CD14-positive monocyte (primary cell): ENCODE measurements around the gene CAVIN3. TPM values are rescaled to one million over a fixed set of nuclear protein-coding genes. Genes with fewer than 3 reads are reported as not detected.
A peak's percentile ranks its signal among the peaks of the same experiment; 100 is the strongest.

ENCODE experiments used
- DNase-seq, 3 donors: peaks; one replicate each; pipeline ENCODE4 v3.0.0-alpha.2; 2011 to 2022
- H2AFZ ChIP-seq: 2 replicates; pipeline ENCODE4 v1.6.0; 2012; ENCODE audit warnings: mild to moderate bottlenecking, low read depth, low read length, inconsistent platforms; ENCODE audit not compliant: insufficient read depth, poor library complexity, severe bottlenecking
- H3K27ac ChIP-seq, 2 donors: 1 replicate in 1 of 2; 2 replicates in 1 of 2; pipeline ENCODE4 v1.5.1; 2012 to 2013; ENCODE audit warnings: low read length in 2 of 2, control low read depth in 1 of 2, inconsistent platforms in 1 of 2, low read depth in 1 of 2, mild to moderate bottlenecking in 1 of 2
- H3K27me3 ChIP-seq, 2 donors: one replicate each; pipeline versions ENCODE4 v1.6.0 to v1.6.1; 2011 to 2013; ENCODE audit warnings: low read length in 2 of 2; ENCODE audit not compliant: control insufficient read depth in 2 of 2, insufficient read depth in 2 of 2
- H3K36me3 ChIP-seq, 2 donors: replicated peaks in 1 of 2; 1 replicate in 1 of 2; 2 replicates in 1 of 2; pipeline versions ENCODE4 v1.5.1 to v1.6.1; 2012 to 2013; ENCODE audit warnings: low read length in 2 of 2, control low read depth in 1 of 2, inconsistent platforms in 1 of 2, mild to moderate bottlenecking in 1 of 2; ENCODE audit not compliant: insufficient read depth in 2 of 2, control insufficient read depth in 1 of 2
- H3K4me1 ChIP-seq, 2 donors: 1 replicate in 1 of 2; 2 replicates in 1 of 2; pipeline versions ENCODE4 v1.5.1 to v1.6.1; 2012 to 2013; ENCODE audit warnings: low read length in 2 of 2, control low read depth in 1 of 2, inconsistent platforms in 1 of 2, mild to moderate bottlenecking in 1 of 2, moderate library complexity in 1 of 2; ENCODE audit not compliant: insufficient read depth in 2 of 2, control insufficient read depth in 1 of 2
- H3K4me2 ChIP-seq: replicated peaks from 2 replicates; pipeline ENCODE3; 2012; ENCODE audit warnings: low read length, moderate library complexity, mild to moderate bottlenecking; ENCODE audit not compliant: poor library complexity, severe bottlenecking; ENCODE audit errors: extremely low read depth
- H3K4me3 ChIP-seq, 3 experiments: fragments of 200-600 bp in 1 of 3; sonication (generic) in 1 of 3; replicated peaks in 1 of 3; 1 replicate in 2 of 3; 2 replicates in 1 of 3; pipeline ENCODE4 v1.5.1; 2011 to 2013; ENCODE audit warnings: low read length in 3 of 3, mild to moderate bottlenecking in 3 of 3, control low read depth in 2 of 3, low read depth in 2 of 3, inconsistent platforms in 1 of 3, moderate library complexity in 1 of 3
- H3K79me2 ChIP-seq: 2 replicates; pipeline ENCODE4 v1.6.0; 2012; ENCODE audit warnings: mild to moderate bottlenecking, control low read depth, inconsistent platforms, low read length, moderate library complexity; ENCODE audit not compliant: insufficient read depth
- H3K9ac ChIP-seq: 2 replicates; pipeline ENCODE4 v1.6.0; 2017; ENCODE audit warnings: low read length, mild to moderate bottlenecking; ENCODE audit not compliant: insufficient read depth, poor library complexity, severe bottlenecking
- H3K9me3 ChIP-seq, 2 donors: replicated peaks in 1 of 2; 1 replicate in 1 of 2; 2 replicates in 1 of 2; pipeline versions ENCODE4 v1.5.1 to v1.6.1; 2012 to 2013; ENCODE audit warnings: low read length in 2 of 2, control low read depth in 1 of 2; ENCODE audit not compliant: control insufficient read depth in 1 of 2, insufficient read depth in 1 of 2
- H4K20me1 ChIP-seq: 2 replicates; pipeline ENCODE4 v1.6.0; 2012; ENCODE audit warnings: mild to moderate bottlenecking, low read length, control low read depth, moderate library complexity; ENCODE audit not compliant: insufficient read depth
- H3K27ac Mint-ChIP-seq, 7 donors: one replicate each; pipeline ENCODE4 v1.8.0; 2020; ENCODE audit warnings: mild to moderate bottlenecking in 7 of 7, mixed read lengths in 7 of 7, moderate library complexity in 6 of 7, inconsistent platforms in 2 of 7
- H3K27me3 Mint-ChIP-seq, 3 donors: one replicate each; pipeline ENCODE4 v1.8.0; 2021 to 2022; ENCODE audit warnings: low read depth in 3 of 3, mild to moderate bottlenecking in 3 of 3, mixed read lengths in 3 of 3, moderate library complexity in 3 of 3, inconsistent platforms in 1 of 3
- H3K36me3 Mint-ChIP-seq, 2 donors: one replicate each; pipeline ENCODE4 v1.8.0; 2020; ENCODE audit warnings: mixed read lengths in 2 of 2, inconsistent platforms in 1 of 2, mild to moderate bottlenecking in 1 of 2
- H3K4me1 Mint-ChIP-seq: one replicate; pipeline ENCODE4 v1.8.0; 2020; ENCODE audit warnings: mild to moderate bottlenecking, mixed read lengths
- H3K4me3 Mint-ChIP-seq, 2 donors: one replicate each; pipeline ENCODE4 v1.8.0; 2020; ENCODE audit warnings: mild to moderate bottlenecking in 2 of 2, mixed read lengths in 2 of 2, moderate library complexity in 1 of 2
- H3K9me3 Mint-ChIP-seq, 7 donors: one replicate each; pipeline ENCODE4 v1.8.0; 2020 to 2022; ENCODE audit warnings: mixed read lengths in 7 of 7, mild to moderate bottlenecking in 6 of 7, moderate library complexity in 6 of 7, inconsistent platforms in 2 of 7
- CTCF ChIP-seq: fragments of 200-600 bp; IDR thresholded peaks from one replicate; pipeline ENCODE4 v1.8.0; 2022; ENCODE audit warnings: antibody characterized with exemption, mild to moderate bottlenecking
- WGBS: methylation state at CpG from one replicate; pipeline ENCODE4 v1.1.5; 2013; ENCODE audit warnings: missing lambda C conversion rate; ENCODE audit not compliant: insufficient coverage; 5-methylcytosine and 5-hydroxymethylcytosine counted together
- intact Hi-C, 2 donors: fragments of 100-400 bp; cut with micrococcal nuclease; formaldehyde crosslinking; loops; one replicate each; pipeline versions ENCODE4 v1.15.0 to v1.15.1; 2023
- polyA plus RNA-seq, 3 donors: library from polyadenylated mRNA; depleted of rRNA in 1 of 3; unstranded in 2 of 3; stranded (reverse) in 1 of 3; fragments of 300-500 nt in 2 of 3; fragments of >200 nt in 1 of 3; fragmentation: Illumina TruSeq in 2 of 3; gene quantifications; 1 replicate in 2 of 3; 2 replicates in 1 of 3; pipeline ENCODE4 v1.2.3, GENCODE V29; 2012 to 2021

The CAVIN3 gene
- polyA plus RNA-seq, 3 donors, result 3.1 to 13.6 (median 11.2) TPM

- H3K4me1 ChIP-seq, result peaks cover 23 to 37% of the 10 kb centered on the region in 2 donors
- Mint-ChIP-seq H3K27ac (peak overlapping the region in 3 of 7 donors; percentile 6 to 72 (median 49)), H3K27me3 (peaks cover 41 to 75% (median 45%) of the 10 kb centered on the region in 3 donors), H3K9me3 (peaks cover 0 to 4% (median 0%) of the 10 kb centered on the region in 7 donors), H3K4me3 (peak overlapping the region in 1 of 2 donors; percentile 93), H3K36me3 (peaks cover 3 to 7% of the 10 kb centered on the region in 2 donors), H3K4me1 (peaks cover 31% of the 10 kb centered on the region)
- H3K4me3 ChIP-seq, result no peak overlapping the region
- no peaks in the 10 kb centered on the region for H3K9me3 ChIP-seq
- no peak overlapping the region for H3K27ac ChIP-seq
- DNase-seq, result peak in 2 of 3 donors; percentile 6 to 16
- H3K79me2 ChIP-seq, result no peaks in the 10 kb centered on the region
- H4K20me1 ChIP-seq, result no peaks in the 10 kb centered on the region
- H3K9ac ChIP-seq, result no peak overlapping the region
- no peak for TF ChIP-seq CTCF
- H3K27me3 ChIP-seq, result peaks cover 19 to 59% of the 10 kb centered on the region in 2 donors
- 40% methylated on average over 1 of the region's 2 CpGs for WGBS
- no peaks in the 10 kb centered on the region for H3K36me3 ChIP-seq
- no peak overlapping the region for H2AFZ ChIP-seq
- intact Hi-C loops, result no loop called here
- no peak overlapping the region for H3K4me2 ChIP-seq
These were observed 1.7 kb upstream of the CAVIN3 start for GRCh38 chr11:6321961-6322362.

GRCh38 chr11:6321356-6321755 is 1.1 kb upstream of the CAVIN3 start:
- peak overlapping the region in 1 of 2 donors; percentile 93 for H3K4me3 Mint-ChIP-seq

More at GRCh38 chr11:6321356-6321755, 1.1 kb upstream of the CAVIN3 start:
- no peak overlapping the region for H3K9ac ChIP-seq
- WGBS, result 75% methylated on average over 5 of the region's 12 CpGs
- peaks cover 38 to 70% (median 42%) of the 10 kb centered on the region in 3 donors for H3K27me3 Mint-ChIP-seq
- intact Hi-C loops, result no loop called here
- H2AFZ ChIP-seq, result peak overlapping the region; percentile 78
- peaks cover 3 to 7% of the 10 kb centered on the region in 2 donors for H3K36me3 Mint-ChIP-seq
- H3K4me1 ChIP-seq, result peaks cover 23 to 37% of the 10 kb centered on the region in 2 donors
- no peaks in the 10 kb centered on the region for H4K20me1 ChIP-seq
- peak overlapping the region in 1 of 3 experiments; percentile 73 for H3K4me3 ChIP-seq
- TF ChIP-seq CTCF, result no peak
- DNase-seq, result no peak
- H3K27me3 ChIP-seq, result peaks cover 14 to 61% of the 10 kb centered on the region in 2 donors
- H3K4me1 Mint-ChIP-seq, result peaks cover 31% of the 10 kb centered on the region
- H3K27ac Mint-ChIP-seq, result peak overlapping the region in 6 of 7 donors; percentile 49 to 84 (median 70)
- no peaks in the 10 kb centered on the region for H3K79me2 ChIP-seq
- peak overlapping the region; percentile 83 for H3K4me2 ChIP-seq
- H3K9me3 ChIP-seq, result no peaks in the 10 kb centered on the region
- peak overlapping the region in 1 of 2 donors; percentile 62 for H3K27ac ChIP-seq
- H3K9me3 Mint-ChIP-seq, result peaks cover 0 to 4% (median 0%) of the 10 kb centered on the region in 7 donors
- H3K36me3 ChIP-seq, result no peaks in the 10 kb centered on the region
